GOT3 (cell line): ENCODE measurements around the gene AP2M1.
"Not testable (repeated sequence)": the region's sequence is repeated elsewhere in the genome, so short reads cannot be mapped to it uniquely, and the experiment has no call there.

Source experiments
- DNase-seq: peaks from one replicate; lab custom pipeline; 2025; ENCODE audit warnings: mixed read lengths; lab: John Stamatoyannopoulos, UW

Gene AP2M1

GRCh38 chr3:184174646-184175492 is at the start of gene AP2M1:
AP2M1 (plus strand) TSS chr3:184174855; CDS start chr3:184176994, 2,139 bp downstream.
- peak; percentile 98 for DNase-seq

- no peak for DNase-seq
These were observed 48.6 kb upstream of the AP2M1 start for GRCh38 chr3:184126006-184126405.

- DNase-seq: no peak
These were observed 45.6 kb upstream of the AP2M1 start for GRCh38 chr3:184129012-184129411.

GRCh38 chr3:184132945-184133344 is 41.7 kb upstream of the AP2M1 start:
- no peak for DNase-seq

- peak; percentile 71 for DNase-seq
These were observed 40.6 kb upstream of the AP2M1 start for GRCh38 chr3:184133840-184134745.

- no peak for DNase-seq
These were observed 39.9 kb upstream of the AP2M1 start for GRCh38 chr3:184134746-184135148.

GRCh38 chr3:184135149-184135910 is 39.3 kb upstream of the AP2M1 start, which contains the start of gene EIF2B5:
EIF2B5 (plus strand) TSS chr3:184135358; CDS start chr3:184135386, 28 bp downstream.
- peak; percentile 76 for DNase-seq

GRCh38 chr3:184135911-184136260 is 38.8 kb upstream of the AP2M1 start:
- DNase-seq: no peak

GRCh38 chr3:184140436-184140835 is 34.2 kb upstream of the AP2M1 start:
- DNase-seq: no peak

- no peak for DNase-seq
These were observed 32.5 kb upstream of the AP2M1 start for GRCh38 chr3:184142199-184142598.

- no peak for DNase-seq
These were observed 31.3 kb upstream of the AP2M1 start for GRCh38 chr3:184143327-184143726.

- no peak for DNase-seq
These were observed 30.1 kb upstream of the AP2M1 start for GRCh38 chr3:184144505-184144904.

- no peak for DNase-seq
These were observed 29.5 kb upstream of the AP2M1 start for GRCh38 chr3:184145111-184145524.

- DNase-seq: no peak
These were observed 28.8 kb upstream of the AP2M1 start for GRCh38 chr3:184145751-184146270.

- DNase-seq: no peak
These were observed 26.6 kb upstream of the AP2M1 start for GRCh38 chr3:184148076-184148475.

GRCh38 chr3:184149123-184149522 is 25.5 kb upstream of the AP2M1 start:
- DNase-seq: no peak

GRCh38 chr3:184149770-184150169 is 24.9 kb upstream of the AP2M1 start:
- not testable (repeated sequence) for DNase-seq

GRCh38 chr3:184154885-184155643 is 19.6 kb upstream of the AP2M1 start, which contains the start of gene DVL3:
DVL3 (plus strand) TSS chr3:184155377; CDS start chr3:184155636, 259 bp downstream.
- DNase-seq: peak; percentile 64

- DNase-seq: no peak
These were observed 18.8 kb upstream of the AP2M1 start for GRCh38 chr3:184155644-184156521.

GRCh38 chr3:184156522-184156955 is 18.1 kb upstream of the AP2M1 start:
- no peak for DNase-seq
